Astrocyte of the spinal cord (primary cell): ENCODE data around the gene ERN1.
"Not testable (repeated sequence)": the region's sequence is repeated elsewhere in the genome, so short reads cannot be mapped to it uniquely, and the experiment has no call there.

ENCODE experiments used
- DNase-seq: peaks from one replicate; pipeline ENCODE4 v3.0.0; 2011; ENCODE audit warnings: low read depth, low spot score
- H3K4me3 ChIP-seq: 2 replicates; pipeline ENCODE4 v1.5.1; 2011; ENCODE audit warnings: low read depth, mild to moderate bottlenecking, low read length, moderate library complexity
- CTCF ChIP-seq: IDR thresholded peaks from 2 replicates; pipeline ENCODE4 v1.5.1; 2012; ENCODE audit warnings: low read depth, mild to moderate bottlenecking, low read length, inconsistent platforms
- in situ Hi-C: cut with HindIII; loops from 2 replicates; pipeline ENCODE4 v1.10.0; 2017; ENCODE audit warnings: low sequenced_read_pairs

ERN1 gene

GRCh38 chr17:64130559-64131001 is 636 bp upstream of the ERN1 start:
- TF ChIP-seq CTCF: no peak
- in situ Hi-C loops: no loop called here
- DNase-seq: no peak
- H3K4me3 ChIP-seq: peak overlapping the region; percentile 46

DNA sequence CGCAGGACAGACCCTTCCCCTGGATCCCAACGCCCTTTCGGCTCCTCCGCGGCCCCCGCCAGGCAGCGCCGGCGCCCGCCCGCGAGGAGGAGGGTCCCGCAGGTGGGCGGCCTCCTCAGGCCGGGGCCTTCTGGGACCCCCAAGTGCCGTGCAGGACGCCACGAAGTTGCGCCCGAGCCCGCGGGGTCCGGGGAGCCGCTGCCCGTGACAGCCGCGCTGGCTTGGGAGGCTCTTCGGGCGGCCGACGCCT is 504 bp downstream of the ERN1 start:
- in situ Hi-C loops: no loop called here
- no peak for DNase-seq
- TF ChIP-seq CTCF: no peak
- H3K4me3 ChIP-seq: peak overlapping the region; percentile 59

- DNase-seq: peak; percentile 28
- TF ChIP-seq CTCF: no peak
- peak overlapping the region; percentile 59 for H3K4me3 ChIP-seq
- in situ Hi-C loops: no loop called here
These were observed 993 bp downstream of the ERN1 start for GRCh38 chr17:64128787-64129514.

DNA sequence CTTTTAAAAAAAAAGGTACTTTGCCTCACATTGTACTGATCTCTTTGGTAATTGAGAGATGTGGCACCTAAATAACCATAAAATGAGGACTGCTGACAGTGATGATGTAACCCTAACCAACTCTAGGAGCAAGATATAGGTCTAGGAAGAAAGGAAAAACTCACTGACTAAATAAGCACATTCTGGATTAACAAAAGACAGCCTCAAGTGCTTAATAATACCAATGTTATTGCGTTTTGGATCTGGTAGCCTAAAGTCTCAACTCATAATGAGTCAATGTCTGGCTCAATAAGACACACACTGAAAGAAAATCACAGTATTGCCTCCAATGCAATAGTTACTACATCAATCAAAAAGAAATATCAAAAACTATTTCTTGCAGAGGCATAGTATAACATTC is 3.0 kb downstream of the ERN1 start:
- DNase-seq: no peak
- in situ Hi-C loops: no loop called here
- TF ChIP-seq CTCF: no peak
- no peak overlapping the region for H3K4me3 ChIP-seq

- in situ Hi-C loops: no loop called here
- TF ChIP-seq CTCF: no peak
- DNase-seq: no peak
- no peak overlapping the region for H3K4me3 ChIP-seq
These were observed 4.0 kb downstream of the ERN1 start for GRCh38 chr17:64125937-64126336.

DNA sequence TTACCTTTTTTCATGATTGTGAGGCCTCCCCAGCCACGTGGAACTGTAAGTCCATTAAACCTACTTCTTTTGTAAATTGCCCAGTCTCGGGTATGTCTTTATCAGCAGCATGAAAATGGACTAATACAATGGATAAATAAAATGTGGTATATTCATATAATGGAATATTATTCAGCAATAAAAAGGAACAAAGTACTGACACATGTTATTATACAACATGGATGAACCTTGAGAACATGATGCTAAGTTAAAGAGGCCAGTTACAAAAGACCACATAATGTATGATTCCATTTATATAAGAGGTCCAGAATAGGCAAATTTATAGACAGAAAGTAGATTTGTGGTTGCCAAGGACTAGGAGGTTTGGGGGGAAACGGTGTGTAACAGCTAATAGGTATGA is 5.3 kb downstream of the ERN1 start:
- in situ Hi-C loops: no loop called here
- no peak for DNase-seq
- H3K4me3 ChIP-seq: no peak overlapping the region
- no peak for TF ChIP-seq CTCF

- no peak for TF ChIP-seq CTCF
- no peak overlapping the region for H3K4me3 ChIP-seq
- in situ Hi-C loops: no loop called here
- no peak for DNase-seq
These were observed 6.8 kb downstream of the ERN1 start for GRCh38 chr17:64123114-64123513.

DNA sequence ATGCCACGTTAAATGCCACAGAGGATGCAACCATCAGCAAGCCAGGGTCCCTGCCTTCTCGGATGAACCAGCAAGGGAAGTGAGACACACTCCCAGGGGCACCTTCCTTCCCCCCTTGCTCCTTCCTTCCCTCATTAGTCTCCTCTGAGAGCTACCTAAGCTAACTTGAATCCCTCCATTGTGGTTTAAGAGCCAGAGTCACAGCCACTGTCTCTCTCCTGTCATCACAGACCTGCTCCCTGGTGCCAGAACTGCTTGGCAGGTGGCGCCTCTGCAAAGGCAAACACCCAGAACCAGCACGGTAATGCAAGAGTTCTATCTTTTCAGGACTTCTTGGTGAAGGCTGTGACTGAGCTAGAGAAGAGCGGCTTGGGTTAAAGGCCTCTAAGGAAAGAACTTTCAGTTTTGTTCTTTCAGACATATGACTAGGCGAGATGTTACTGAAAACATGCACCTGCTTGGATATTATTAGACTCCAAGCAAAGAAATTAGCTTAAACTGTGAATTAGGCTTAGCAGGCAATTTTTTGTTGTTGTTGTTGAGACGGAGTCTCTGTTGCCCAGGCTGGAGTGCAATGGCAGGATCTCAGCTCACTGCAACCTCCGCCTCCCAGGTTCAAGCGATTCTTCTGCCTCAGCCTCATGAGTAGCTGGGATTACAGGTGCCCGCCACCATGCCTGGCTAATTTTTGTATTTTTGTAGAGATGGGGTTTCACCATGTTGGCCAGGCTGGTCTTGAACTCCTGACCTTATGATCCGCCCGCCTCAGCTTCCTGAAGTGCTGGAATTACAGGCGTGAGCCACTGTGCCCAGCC is 8.8 kb downstream of the ERN1 start:
- H3K4me3 ChIP-seq, DNase-seq, in situ Hi-C loops: not testable (repeated sequence)
